ENCODE results near the gene EGLN2. TPM values are rescaled to one million over a fixed set of nuclear protein-coding genes. Genes with fewer than 3 reads are reported as not detected.
"Not testable (repeated sequence)": the region's sequence is repeated elsewhere in the genome, so short reads cannot be mapped to it uniquely, and the experiment has no call there.

Gene EGLN2
- total RNA-seq, 1 donor from 2014 or later, result 65.8 TPM

DNA sequence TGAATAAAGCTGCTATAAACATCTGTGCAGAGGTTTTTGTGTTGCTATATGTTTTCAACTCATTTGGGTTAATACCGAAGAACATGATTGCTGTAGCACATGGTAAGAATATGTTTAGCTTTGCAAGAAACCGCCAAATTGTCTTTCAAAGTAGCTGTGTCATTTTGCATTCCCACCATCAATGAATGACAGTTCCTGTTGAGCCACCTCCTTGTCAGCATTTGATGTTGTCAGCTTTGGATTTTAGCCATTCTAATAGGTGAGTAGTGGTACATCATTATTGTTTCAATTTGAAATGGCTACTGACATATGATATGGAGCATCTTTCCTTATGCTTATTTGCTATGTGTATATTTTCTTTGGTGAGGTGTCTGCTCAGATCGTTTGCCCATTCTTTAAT lies 43.0 kb downstream of the EGLN2 start:
- not testable (repeated sequence) for DNase-seq (ENCODE audit: low read depth)

- not testable (repeated sequence) for DNase-seq (ENCODE audit: low read depth)
Measured at GRCh38 chr19:40842997-40843652, 44.1 kb downstream of the EGLN2 start.

DNA sequence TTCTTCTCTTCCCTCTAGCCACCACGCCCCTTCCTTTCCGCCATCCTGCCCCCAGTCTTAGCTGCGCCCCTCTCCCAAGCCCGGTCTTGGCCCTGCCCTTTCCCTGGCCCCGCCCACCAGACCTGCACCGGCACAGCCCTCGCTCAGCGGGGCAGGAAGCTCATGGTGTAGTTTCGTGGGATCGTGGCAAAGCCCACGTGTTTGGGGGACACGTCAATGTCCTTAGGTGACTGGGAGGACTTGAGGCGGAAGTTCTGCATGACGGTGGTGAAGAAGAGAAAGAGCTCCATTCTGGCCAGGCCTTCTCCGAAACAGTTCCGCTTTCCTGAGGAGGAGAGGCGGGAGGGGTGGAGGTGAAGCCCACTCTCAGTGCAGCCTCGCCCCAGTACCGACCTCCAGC lies 44.7 kb downstream of the EGLN2 start:
- not testable (repeated sequence) for DNase-seq (ENCODE audit: low read depth)

DNA sequence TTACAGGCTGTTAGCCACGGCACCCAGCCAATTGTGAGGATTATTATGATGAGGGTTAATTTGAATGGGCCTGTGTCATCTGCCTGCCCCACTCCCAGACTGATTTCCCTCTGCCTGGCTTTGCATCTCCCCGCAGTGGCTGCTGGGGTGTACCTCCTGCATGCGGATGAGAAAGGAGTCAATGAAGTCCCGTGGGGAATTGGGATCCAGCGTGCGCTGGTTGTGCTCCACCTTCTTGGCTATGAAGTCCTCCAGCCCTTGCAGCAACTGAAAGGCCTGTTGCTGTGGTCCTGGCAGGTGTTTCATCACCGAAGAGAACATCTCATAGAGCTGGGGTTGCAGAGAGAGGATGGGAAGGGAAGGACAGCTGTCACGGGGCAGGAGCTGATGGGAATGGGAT lies 47.7 kb downstream of the EGLN2 start:
- not testable (repeated sequence) for DNase-seq (ENCODE audit: low read depth)

DNA sequence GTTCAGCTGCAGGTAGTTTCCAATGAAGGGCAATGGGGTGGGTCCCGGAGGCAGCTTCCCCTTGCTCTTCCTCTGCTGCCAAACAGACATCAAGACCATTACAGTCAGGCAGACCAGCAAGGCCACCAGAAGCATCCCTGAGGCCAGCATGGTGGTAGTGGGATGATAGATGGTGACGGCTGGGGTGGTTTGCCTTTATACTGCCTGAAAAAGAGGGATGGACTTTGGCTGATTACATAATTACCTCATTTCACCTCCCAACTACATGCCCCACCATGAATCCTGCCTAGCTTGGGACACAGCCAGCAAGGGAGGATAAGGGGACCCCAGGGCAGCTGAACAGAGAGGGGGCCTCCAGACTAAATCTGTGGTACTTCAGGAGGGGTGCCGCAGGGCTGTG lies 51.3 kb downstream of the EGLN2 start, which contains the start of gene CYP2A6:
CYP2A6 (minus strand) TSS at position 171 of the 400 bp plus-strand sequence; CDS start at position 150, 21 bp downstream.
- not testable (repeated sequence) for DNase-seq (ENCODE audit: low read depth)

GRCh38 chr19:40852467-40853152 lies 53.6 kb downstream of the EGLN2 start:
- not testable (repeated sequence) for DNase-seq (ENCODE audit: low read depth)

Other genes starting within 250 kb of the EGLN2 start
- gene SHKBP1, start 222.3 kb upstream of the EGLN2 start, total RNA-seq, result 27.8 and 32.2 TPM in 2 replicates
- 3.7 and 11.0 TPM in 2 replicates for gene LTBP4, start 197.8 kb upstream of the EGLN2 start, total RNA-seq
- 75.4 and 112 TPM in 2 replicates for gene NUMBL, start 108.5 kb upstream of the EGLN2 start, total RNA-seq
- 72.4 and 109 TPM in 2 replicates for gene COQ8B, start 82.3 kb upstream of the EGLN2 start, total RNA-seq
- gene ITPKC, start 82.1 kb upstream of the EGLN2 start, total RNA-seq, result 14.1 and 15.6 TPM in 2 replicates
- gene ACTMAP, start 48.7 kb upstream of the EGLN2 start, total RNA-seq, result 2.2 and 3.6 TPM in 2 replicates
- 37.3 and 52.8 TPM in 2 replicates for gene SNRPA, start 48.0 kb upstream of the EGLN2 start, total RNA-seq
- not detected in 2 replicates for gene MIA, start 23.7 kb upstream of the EGLN2 start, total RNA-seq
- gene RAB4B, start 20.9 kb upstream of the EGLN2 start, total RNA-seq, result 19.6 and 21.4 TPM in 2 replicates
- gene CYP2A6, start 51.3 kb downstream of the EGLN2 start, total RNA-seq, result not detected in 2 replicates
- not detected in 2 replicates for gene CYP2A7, start 83.0 kb downstream of the EGLN2 start, total RNA-seq
- gene CYP2B6, start 192.1 kb downstream of the EGLN2 start, total RNA-seq, result not detected in 2 replicates

Data from myocyte (in vitro differentiated cells).